WERI-Rb-1 (cell line): ENCODE results near the gene HLA-G.

ENCODE experiments used
- DNase-seq: peaks from one replicate; pipeline ENCODE4 v3.0.0-alpha.2; 2020
- H3K27ac ChIP-seq: fragments of 250-450 bp; sonication (Bioruptor Pico); 2 replicates; pipeline ENCODE4 v1.5.1; 2020; ENCODE audit warnings: mild to moderate bottlenecking, moderate library complexity
- H3K27me3 ChIP-seq: fragments of 250-450 bp; sonication (Bioruptor Pico); 2 replicates; pipeline ENCODE4 v1.5.1; 2021; ENCODE audit warnings: mild to moderate bottlenecking, low read depth, moderate library complexity; ENCODE audit not compliant: insufficient read depth, severe bottlenecking
- H3K36me3 ChIP-seq: fragments of 250-450 bp; sonication (Bioruptor Pico); 2 replicates; pipeline ENCODE4 v1.5.1; 2020; ENCODE audit warnings: mild to moderate bottlenecking, moderate library complexity
- H3K4me3 ChIP-seq: 2 replicates; pipeline ENCODE4 v1.5.1; 2011; ENCODE audit warnings: low read depth, mild to moderate bottlenecking, control low read depth, low read length
- H3K9me3 ChIP-seq: fragments of 250-450 bp; sonication (Bioruptor Pico); 2 replicates; pipeline ENCODE4 v1.5.1; 2021; ENCODE audit warnings: mild to moderate bottlenecking, moderate library complexity; ENCODE audit not compliant: severe bottlenecking
- TF ChIP-seq, protein P1 (sequence below): IDR thresholded peaks from 2 replicates; pipeline ENCODE4 v1.5.1; 2011; ENCODE audit warnings: low read depth, mild to moderate bottlenecking, control low read depth, inconsistent platforms, low read length

The HLA-G gene

DNA sequence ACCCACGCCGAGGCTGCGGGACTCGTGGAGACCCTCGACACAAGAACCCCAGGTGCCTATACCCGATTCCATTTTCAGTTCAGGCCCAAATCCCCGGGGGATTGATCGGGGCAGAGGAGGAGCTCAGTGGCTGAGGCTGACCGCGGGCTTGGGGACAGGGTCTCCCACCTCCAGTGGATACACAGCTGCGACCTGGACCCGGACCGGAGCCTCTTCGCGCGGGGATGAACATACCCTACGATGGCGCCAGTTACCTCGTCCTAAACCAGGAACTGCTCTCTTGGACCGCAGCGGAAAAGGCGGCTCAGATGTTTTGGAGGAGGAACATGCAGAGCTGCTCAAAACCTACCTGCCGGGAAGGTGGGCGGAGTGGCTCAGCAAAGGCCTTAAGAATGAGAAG lies 27.4 kb upstream of the HLA-G start:
- Histone ChIP-seq H3K9me3 (no peaks in the 10 kb centered on the region), H3K36me3 (no peaks in the 10 kb centered on the region), H3K27me3 (no peaks in the 10 kb centered on the region), H3K27ac (no peak overlapping the region), H3K4me3 (no peak overlapping the region)
- TF ChIP-seq, protein P1, sequence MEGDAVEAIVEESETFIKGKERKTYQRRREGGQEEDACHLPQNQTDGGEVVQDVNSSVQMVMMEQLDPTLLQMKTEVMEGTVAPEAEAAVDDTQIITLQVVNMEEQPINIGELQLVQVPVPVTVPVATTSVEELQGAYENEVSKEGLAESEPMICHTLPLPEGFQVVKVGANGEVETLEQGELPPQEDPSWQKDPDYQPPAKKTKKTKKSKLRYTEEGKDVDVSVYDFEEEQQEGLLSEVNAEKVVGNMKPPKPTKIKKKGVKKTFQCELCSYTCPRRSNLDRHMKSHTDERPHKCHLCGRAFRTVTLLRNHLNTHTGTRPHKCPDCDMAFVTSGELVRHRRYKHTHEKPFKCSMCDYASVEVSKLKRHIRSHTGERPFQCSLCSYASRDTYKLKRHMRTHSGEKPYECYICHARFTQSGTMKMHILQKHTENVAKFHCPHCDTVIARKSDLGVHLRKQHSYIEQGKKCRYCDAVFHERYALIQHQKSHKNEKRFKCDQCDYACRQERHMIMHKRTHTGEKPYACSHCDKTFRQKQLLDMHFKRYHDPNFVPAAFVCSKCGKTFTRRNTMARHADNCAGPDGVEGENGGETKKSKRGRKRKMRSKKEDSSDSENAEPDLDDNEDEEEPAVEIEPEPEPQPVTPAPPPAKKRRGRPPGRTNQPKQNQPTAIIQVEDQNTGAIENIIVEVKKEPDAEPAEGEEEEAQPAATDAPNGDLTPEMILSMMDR = no peak
- DNase-seq = no peak

DNA sequence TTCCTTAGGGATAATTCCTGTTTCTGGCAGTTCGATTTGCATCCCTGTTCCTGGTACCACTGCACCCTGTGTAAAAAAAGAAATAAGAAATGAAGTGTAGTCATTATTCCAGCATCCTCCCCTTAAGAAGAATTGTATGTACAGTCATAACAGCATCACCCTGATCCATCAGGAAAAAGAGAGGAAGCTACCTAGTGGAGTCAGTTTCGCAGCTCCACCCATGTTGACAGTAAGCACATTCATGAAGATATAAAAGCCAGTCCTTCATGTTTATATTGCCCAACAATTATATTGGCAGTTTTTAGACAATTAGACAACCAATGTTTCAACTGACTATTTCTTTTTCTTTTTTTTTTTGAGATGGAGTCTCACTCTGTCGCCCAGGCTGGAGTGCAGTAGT lies 21.2 kb upstream of the HLA-G start:
- Histone ChIP-seq H3K9me3 (no peaks in the 10 kb centered on the region), H3K36me3 (no peaks in the 10 kb centered on the region), H3K4me3 (no peak overlapping the region), H3K27me3 (no peaks in the 10 kb centered on the region), H3K27ac (no peak overlapping the region)
- DNase-seq = no peak
- TF ChIP-seq, protein P1 = no peak

GRCh38 chr6:29809249-29809648 lies 18.4 kb upstream of the HLA-G start:
- Histone ChIP-seq H3K9me3 (no peaks in the 10 kb centered on the region), H3K27me3 (no peaks in the 10 kb centered on the region), H3K27ac (no peak overlapping the region), H3K4me3 (no peak overlapping the region), H3K36me3 (no peaks in the 10 kb centered on the region)
- TF ChIP-seq, protein P1 = no peak
- DNase-seq = no peak

GRCh38 chr6:29810371-29810770 lies 17.3 kb upstream of the HLA-G start:
- no peak for DNase-seq
- TF ChIP-seq, protein P1 = no peak
- no peaks in the 10 kb centered on the region for H3K9me3 ChIP-seq
- no peaks in the 10 kb centered on the region for H3K36me3 ChIP-seq
- H3K27ac ChIP-seq = no peak overlapping the region
- no peak overlapping the region for H3K4me3 ChIP-seq
- H3K27me3 ChIP-seq = no peaks in the 10 kb centered on the region

- H3K4me3 ChIP-seq = no peak overlapping the region
- no peak overlapping the region for H3K27ac ChIP-seq
- no peak for DNase-seq
- no peaks in the 10 kb centered on the region for H3K36me3 ChIP-seq
- no peaks in the 10 kb centered on the region for H3K9me3 ChIP-seq
- TF ChIP-seq, protein P1 = no peak
- no peaks in the 10 kb centered on the region for H3K27me3 ChIP-seq
These were observed 16.2 kb upstream of the HLA-G start for GRCh38 chr6:29811377-29811776.

DNA sequence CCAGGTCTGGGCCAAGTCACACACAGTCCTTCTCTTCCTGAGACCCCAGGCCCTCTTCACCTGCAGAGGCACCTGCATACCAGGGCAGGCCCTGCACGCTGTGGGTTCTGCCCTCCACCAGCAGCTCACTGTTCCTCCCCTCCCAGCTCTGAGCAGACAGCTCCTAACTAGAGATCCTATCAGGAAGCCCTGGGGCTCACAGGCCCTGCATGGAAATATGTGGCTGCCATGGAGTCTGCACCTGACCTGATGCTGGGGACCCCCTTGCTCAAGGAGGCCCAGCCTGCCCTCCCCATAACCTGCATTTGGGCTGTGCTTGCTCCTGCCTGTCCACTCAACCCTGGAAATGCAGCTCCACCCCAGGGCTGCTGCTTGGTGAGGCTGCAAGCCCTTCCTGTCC lies 14.6 kb upstream of the HLA-G start:
- no peaks in the 10 kb centered on the region for H3K27me3 ChIP-seq
- TF ChIP-seq, protein P1 = no peak
- no peak overlapping the region for H3K27ac ChIP-seq
- DNase-seq = no peak
- H3K36me3 ChIP-seq = no peaks in the 10 kb centered on the region
- no peak overlapping the region for H3K4me3 ChIP-seq
- H3K9me3 ChIP-seq = no peaks in the 10 kb centered on the region
